ENCODE measurements around the gene GPR68.

Gene GPR68

GRCh38 chr14:91215381-91215780 is 29.1 kb downstream of the GPR68 start:
- ChIA-PET CTCF (no interaction called here), POLR2A (ENCODE audit: low non-redundant PET) (no interaction called here)
- H3K27ac ChIP-seq = peak overlapping the region; percentile 27; the same call in 1 of the 2 replicates
- TF ChIP-seq CTCF (conservative IDR thresholded peaks at IDR 0.05; ENCODE audit: low read depth) = no peak
- no peak for DNase-seq (ENCODE audit: low spot score)

- ChIA-PET POLR2A (ENCODE audit: low non-redundant PET) (no interaction called here), CTCF (no interaction called here)
- TF ChIP-seq CTCF (conservative IDR thresholded peaks at IDR 0.05; ENCODE audit: low read depth) = no peak
- no peak overlapping the region for H3K27ac ChIP-seq
- no peak for DNase-seq (ENCODE audit: low spot score)
Measured at GRCh38 chr14:91214306-91214705, 30.2 kb downstream of the GPR68 start.

- no peak for DNase-seq (ENCODE audit: low spot score)
- POLR2A ChIA-PET (ENCODE audit: low non-redundant PET) = no interaction called here
- CTCF ChIA-PET = no interaction called here
- TF ChIP-seq CTCF (conservative IDR thresholded peaks at IDR 0.05; ENCODE audit: low read depth) = no peak
- no peak overlapping the region for H3K27ac ChIP-seq
Measured at GRCh38 chr14:91211017-91211416, 33.5 kb downstream of the GPR68 start.

- H3K27ac ChIP-seq = no peak overlapping the region
- no peak for TF ChIP-seq CTCF (conservative IDR thresholded peaks at IDR 0.05; ENCODE audit: low read depth)
- no peak for DNase-seq (ENCODE audit: low spot score)
- CTCF ChIA-PET = no interaction called here
- POLR2A ChIA-PET (ENCODE audit: low non-redundant PET) = no interaction called here
Measured at GRCh38 chr14:91207008-91207407, 37.5 kb downstream of the GPR68 start.

- DNase-seq (ENCODE audit: low spot score) = no peak
- POLR2A ChIA-PET (ENCODE audit: low non-redundant PET) = no interaction called here
- CTCF ChIA-PET = no interaction called here
- no peak for TF ChIP-seq CTCF (conservative IDR thresholded peaks at IDR 0.05; ENCODE audit: low read depth)
- no peak overlapping the region for H3K27ac ChIP-seq
Measured at GRCh38 chr14:91205459-91205858, 39.0 kb downstream of the GPR68 start.

GRCh38 chr14:91204657-91205056 is 39.8 kb downstream of the GPR68 start:
- no peak for TF ChIP-seq CTCF (conservative IDR thresholded peaks at IDR 0.05; ENCODE audit: low read depth)
- no peak for DNase-seq (ENCODE audit: low spot score)
- H3K27ac ChIP-seq = no peak overlapping the region
- ChIA-PET POLR2A (ENCODE audit: low non-redundant PET) (no interaction called here), CTCF (interaction anchor here (0.6 kb wide), 1 partner anchor 56 kb away, joined by 6 read pairs; no protein-coding TSS in a partner anchor)

Measured in RWPE1 (cell line).